ENCODE measurements around the gene CASQ2. TPM values are rescaled to one million over a fixed set of nuclear protein-coding genes. Genes with fewer than 3 reads are reported as not detected.

The CASQ2 gene
- total and polyA plus RNA-seq, 2 of the 4 experiments (the other 2 are of a cell fraction) = not detected

- Histone ChIP-seq H4K5ac (ENCODE audit: low read depth, low read length) (no peak overlapping the region), H3K9me3 (ENCODE audit: control insufficient read depth, insufficient read depth, low read length) (no peaks in the 10 kb centered on the region), H2BK20ac (ENCODE audit: low read depth, low read length) (no peak overlapping the region), H3K9ac (ENCODE audit: low read depth, low read length) (no peak overlapping the region), H2BK15ac (ENCODE audit: low read depth, low read length) (no peak overlapping the region), H3K36me3 (ENCODE audit: control insufficient read depth, insufficient read depth, low read length) (no peaks in the 10 kb centered on the region), H3K9me1 (ENCODE audit: insufficient read depth, low read length) (no peaks in the 10 kb centered on the region), H3K4ac (ENCODE audit: low read depth, low read length) (no peak overlapping the region), H2AFZ (replicated peaks; ENCODE audit: low read length, poor library complexity) (no peak overlapping the region), H2AK9ac (replicated peaks; ENCODE audit: low read depth, low read length, poor library complexity) (no peak overlapping the region), H3K27me3 (ENCODE audit: control insufficient read depth, insufficient read depth, low read length) (peaks cover 4% of the 10 kb centered on the region), H3K14ac (replicated peaks; ENCODE audit: low read depth, low read length) (no peak overlapping the region), H3K79me1 (ENCODE audit: low read depth in 1 of 2, low read length in 2 of 2) (no peaks in the 10 kb centered on the region), H3K18ac (ENCODE audit: low read depth, low read length) (no peak overlapping the region), H4K20me1 (ENCODE audit: insufficient read depth, low read length) (no peaks in the 10 kb centered on the region), H4K91ac (ENCODE audit: insufficient read depth, low read depth, low read length) (no peak overlapping the region), H4K8ac (ENCODE audit: low read depth in 2 of 2, low read length in 2 of 2) (no peak overlapping the region), H3K4me3 (ENCODE audit: insufficient read depth, low read depth, low read length) (no peak overlapping the region), H2BK120ac (ENCODE audit: low read depth, low read length) (no peak overlapping the region), H3K27ac (ENCODE audit: insufficient read depth, low read length) (no peak overlapping the region), H2AK5ac (ENCODE audit: low read depth, low read length) (no peak overlapping the region), H3K4me2 (ENCODE audit: low read depth, low read length) (no peak overlapping the region), H3K23ac (ENCODE audit: low read depth, low read length) (no peak overlapping the region), H3K4me1 (ENCODE audit: control insufficient read depth, insufficient read depth, low read length) (no peaks in the 10 kb centered on the region), H3K56ac (ENCODE audit: extremely low read depth, insufficient read depth, low read length) (no peak overlapping the region), H2BK5ac (ENCODE audit: low read depth, low read length, poor library complexity, severe bottlenecking) (no peak overlapping the region)
- CTCF ChIA-PET = no interaction called here
- ATAC-seq (ENCODE audit: low read depth) (no peak), DNase-seq (no peak)
- intact Hi-C loops (cut with micrococcal nuclease) (no loop called here), dilution Hi-C loops (cut with HindIII; ENCODE audit: low sequenced_read_pairs, unreplicated experiment) (no loop called here), in situ Hi-C loops (cut with MboI; ENCODE audit: low sequenced_read_pairs) (no loop called here)
- WGBS, 2 experiments (ENCODE audit: extremely low coverage in 2 of 2, insufficient read length in 1 of 2) = no CpG with 5 or more reads among the region's 2 CpGs
- TF ChIP-seq CEBPB (IDR thresholded peaks at IDR 0.05; ENCODE audit: low read depth, low read length) = no peak
- TF ChIP-seq NFE2L2 (IDR thresholded peaks at IDR 0.05; ENCODE audit: low read depth, low read length) = no peak
- no peak for TF ChIP-seq ELK1 (IDR thresholded peaks at IDR 0.05; ENCODE audit: borderline replicate concordance, low read depth, low read length)
- TF ChIP-seq RFX5 (IDR thresholded peaks at IDR 0.05; ENCODE audit: low read depth, low read length) = no peak
- no peak for TF ChIP-seq MXI1 (IDR thresholded peaks at IDR 0.05; ENCODE audit: borderline replicate concordance, low read depth, low read length)
- TF ChIP-seq MAFK (IDR thresholded peaks at IDR 0.05; ENCODE audit: low read depth, low read length) = no peak
- TF ChIP-seq FOS (IDR thresholded peaks at IDR 0.05; ENCODE audit: low read depth, low read length) = no peak
- no TSS peak for BruUV-seq (replicated peaks)
- POLR2A ChIA-PET (ENCODE audit: unreplicated experiment) = no interaction called here
Observed at GRCh38 chr1:115810609-115811008, 42.1 kb upstream of the CASQ2 start.

Data from IMR-90 (cell line).